Trophoblast cell (in vitro differentiated cells and primary cell): Measurements from ENCODE around the gene TXNL4A.

ENCODE experiments used
- DNase-seq, 2 donors: peaks; one replicate each; pipeline ENCODE4 v3.0.0-alpha.2; 2016
- H2AFZ ChIP-seq: 2 replicates; pipeline ENCODE4 v1.6.1; 2013; ENCODE audit warnings: low read length, moderate library complexity, mild to moderate bottlenecking; ENCODE audit not compliant: insufficient read depth, poor library complexity
- H2AK5ac ChIP-seq: 2 replicates; pipeline ENCODE4 v1.6.1; 2013; ENCODE audit warnings: mild to moderate bottlenecking, low read length
- H2BK120ac ChIP-seq: 2 replicates; pipeline ENCODE4 v1.6.1; 2013; ENCODE audit warnings: low read length, mild to moderate bottlenecking, moderate library complexity; ENCODE audit not compliant: insufficient read depth, poor library complexity
- H2BK12ac ChIP-seq: 2 replicates; pipeline ENCODE4 v1.6.1; 2013; ENCODE audit warnings: mild to moderate bottlenecking, low read length, moderate library complexity
- H2BK5ac ChIP-seq: 2 replicates; pipeline ENCODE4 v1.6.1; 2013; ENCODE audit warnings: low read length, low read depth, moderate library complexity, mild to moderate bottlenecking; ENCODE audit not compliant: poor library complexity
- H3K14ac ChIP-seq: 2 replicates; pipeline ENCODE4 v1.6.1; 2013; ENCODE audit warnings: mild to moderate bottlenecking, low read length
- H3K18ac ChIP-seq: 2 replicates; pipeline ENCODE4 v1.6.1; 2013; ENCODE audit warnings: mild to moderate bottlenecking, low read length
- H3K23ac ChIP-seq: 2 replicates; pipeline ENCODE4 v1.6.1; 2013; ENCODE audit warnings: low read length
- H3K27ac ChIP-seq: 2 replicates; pipeline ENCODE4 v1.5.1; 2013; ENCODE audit warnings: low read depth, mild to moderate bottlenecking, inconsistent platforms, low read length, moderate library complexity
- H3K27me3 ChIP-seq: 2 replicates; pipeline ENCODE4 v1.6.1; 2013; ENCODE audit warnings: inconsistent platforms, mild to moderate bottlenecking, low read length, moderate library complexity; ENCODE audit not compliant: insufficient read depth
- H3K36me3 ChIP-seq, 2 experiments: 1 replicate in 1 of 2; 2 replicates in 1 of 2; pipeline ENCODE4 v1.6.1; 2013; ENCODE audit warnings: low read length in 2 of 2, mild to moderate bottlenecking in 2 of 2, moderate library complexity in 1 of 2; ENCODE audit not compliant: insufficient read depth in 2 of 2, control insufficient read depth in 1 of 2
- H3K4ac ChIP-seq: 2 replicates; pipeline ENCODE4 v1.6.1; 2013; ENCODE audit warnings: low read depth, mild to moderate bottlenecking, low read length, moderate library complexity
- H3K4me1 ChIP-seq, 2 experiments: 1 replicate in 1 of 2; 2 replicates in 1 of 2; pipeline ENCODE4 v1.6.1; 2013; ENCODE audit warnings: low read length in 2 of 2, mild to moderate bottlenecking in 2 of 2, moderate library complexity in 1 of 2; ENCODE audit not compliant: insufficient read depth in 2 of 2, control insufficient read depth in 1 of 2
- H3K4me2 ChIP-seq: 2 replicates; pipeline ENCODE4 v1.6.1; 2013; ENCODE audit warnings: inconsistent platforms, mild to moderate bottlenecking, low read length, moderate library complexity
- H3K4me3 ChIP-seq: 2 replicates; pipeline ENCODE4 v1.5.1; 2013; ENCODE audit warnings: mild to moderate bottlenecking, low read depth, low read length, inconsistent platforms
- H3K79me1 ChIP-seq: one replicate; pipeline ENCODE4 v1.6.1; 2013; ENCODE audit warnings: low read length
- H3K79me2 ChIP-seq: 2 replicates; pipeline ENCODE4 v1.6.1; 2013; ENCODE audit warnings: low read length, mild to moderate bottlenecking; ENCODE audit not compliant: control insufficient read depth, insufficient read depth, poor library complexity
- H3K9ac ChIP-seq: 2 replicates; pipeline ENCODE4 v1.6.1; 2013; ENCODE audit warnings: mild to moderate bottlenecking, low read length
- H3K9me3 ChIP-seq: 2 replicates; pipeline ENCODE4 v1.6.1; 2013; ENCODE audit warnings: low read depth, mild to moderate bottlenecking, control low read depth, inconsistent platforms, low read length; ENCODE audit not compliant: insufficient read depth
- H4K12ac ChIP-seq: 2 replicates; pipeline ENCODE4 v1.6.1; 2013; ENCODE audit warnings: low read depth, mild to moderate bottlenecking, low read length, moderate library complexity
- H4K8ac ChIP-seq: 2 replicates; pipeline ENCODE4 v1.6.1; 2013; ENCODE audit warnings: low read depth, mild to moderate bottlenecking, low read length, moderate library complexity
- H4K91ac ChIP-seq: one replicate; pipeline ENCODE4 v1.6.1; 2013; ENCODE audit warnings: low read depth, mild to moderate bottlenecking, low read length, moderate library complexity
- WGBS: extraction: QIAGEN DNeasy Blood & Tissue Kit; methylation state at CpG from one replicate; pipeline ENCODE4 v1.1.7; 2013; ENCODE audit warnings: missing lambda C conversion rate; ENCODE audit not compliant: insufficient read length, insufficient coverage; ENCODE audit errors: extremely low coverage; 5-methylcytosine and 5-hydroxymethylcytosine counted together

Gene TXNL4A

DNA sequence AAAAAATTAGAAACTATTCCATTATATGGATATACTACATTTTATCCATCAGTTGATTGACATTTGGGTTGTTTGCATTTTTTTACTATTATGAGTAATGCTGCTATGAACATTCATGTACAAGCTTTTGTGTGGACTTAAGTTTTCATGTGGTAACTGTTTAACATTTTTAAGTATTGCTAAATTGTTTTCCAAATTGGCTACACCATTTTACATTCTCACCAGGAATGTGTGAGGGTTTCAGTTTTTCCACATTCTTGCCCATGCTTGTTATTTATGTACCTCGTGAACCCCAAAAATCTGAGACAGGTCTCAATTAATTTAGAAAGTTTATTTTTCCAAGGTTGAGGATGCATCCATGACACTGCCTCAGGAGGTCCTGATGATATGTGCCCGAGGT is 3.1 kb upstream of the TXNL4A start:
- no peak overlapping the region for H3K4me2 ChIP-seq
- H3K36me3 ChIP-seq, result peaks cover 0 to under 1% of the 10 kb centered on the region in 2 experiments
- H4K12ac ChIP-seq, result no peak overlapping the region
- no peak overlapping the region for H4K91ac ChIP-seq
- no peak overlapping the region for H4K8ac ChIP-seq
- peaks cover 3 to 5% of the 10 kb centered on the region in 2 experiments for H3K4me1 ChIP-seq
- H3K4ac ChIP-seq, result no peak overlapping the region
- no peak overlapping the region for H3K18ac ChIP-seq
- H3K79me2 ChIP-seq, result peaks cover 11% of the 10 kb centered on the region
- no peak overlapping the region for H2AK5ac ChIP-seq
- DNase-seq, result peak in 1 of 2 donors; percentile 44
- no peak overlapping the region for H3K14ac ChIP-seq
- no peak overlapping the region for H2AFZ ChIP-seq
- no peak overlapping the region for H2BK120ac ChIP-seq
- peaks cover 12% of the 10 kb centered on the region for H3K79me1 ChIP-seq
- no peak overlapping the region for H3K23ac ChIP-seq
- H3K27ac ChIP-seq, result no peak overlapping the region
- H2BK12ac ChIP-seq, result no peak overlapping the region
- peaks cover 1% of the 10 kb centered on the region for H3K9me3 ChIP-seq
- no peak overlapping the region for H3K9ac ChIP-seq
- no CpG with 5 or more reads among the region's 2 CpGs for WGBS
- no peak overlapping the region for H2BK5ac ChIP-seq
- H3K4me3 ChIP-seq, result no peak overlapping the region
- H3K27me3 ChIP-seq, result no peaks in the 10 kb centered on the region

DNA sequence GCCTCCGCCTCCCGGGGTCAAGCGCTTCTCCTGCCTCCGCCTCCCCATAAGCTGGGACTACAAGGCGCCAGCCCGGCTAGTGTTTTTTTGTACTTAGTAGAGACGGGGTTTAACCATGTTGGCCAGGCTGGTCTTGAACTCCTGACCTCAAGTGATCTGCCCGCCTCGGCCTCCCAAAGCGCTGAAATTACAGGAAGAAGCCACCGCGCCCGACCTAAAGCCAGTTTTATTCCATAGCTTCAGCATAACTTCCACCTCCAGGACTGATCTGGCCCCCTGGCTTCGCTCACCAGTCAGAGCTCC is 783 bp upstream of the TXNL4A start:
- Histone ChIP-seq H3K4ac (peak overlapping the region; percentile 25), H3K23ac (no peak overlapping the region), H2AK5ac (peak overlapping the region; percentile 81), H3K14ac (peak overlapping the region; percentile 60), H4K8ac (peak overlapping the region; percentile 100), H3K36me3 (peaks cover 4 to 12% of the 10 kb centered on the region in 2 experiments), H2BK5ac (no peak overlapping the region), H3K9me3 (peaks cover 1% of the 10 kb centered on the region), H3K18ac (peak overlapping the region; percentile 47), H3K79me2 (peaks cover 15% of the 10 kb centered on the region), H3K4me3 (peak overlapping the region; percentile 56), H2BK12ac (no peak overlapping the region), H4K91ac (no peak overlapping the region), H4K12ac (no peak overlapping the region), H3K4me2 (peak overlapping the region; percentile 85), H3K27me3 (no peaks in the 10 kb centered on the region), H2AFZ (peak overlapping the region; percentile 45), H2BK120ac (no peak overlapping the region), H3K9ac (no peak overlapping the region), H3K27ac (no peak overlapping the region), H3K79me1 (peaks cover 12% of the 10 kb centered on the region), H3K4me1 (peaks cover 3 to 5% of the 10 kb centered on the region in 2 experiments)
- no peak for DNase-seq
- WGBS, result no CpG with 5 or more reads among the region's 14 CpGs

DNA sequence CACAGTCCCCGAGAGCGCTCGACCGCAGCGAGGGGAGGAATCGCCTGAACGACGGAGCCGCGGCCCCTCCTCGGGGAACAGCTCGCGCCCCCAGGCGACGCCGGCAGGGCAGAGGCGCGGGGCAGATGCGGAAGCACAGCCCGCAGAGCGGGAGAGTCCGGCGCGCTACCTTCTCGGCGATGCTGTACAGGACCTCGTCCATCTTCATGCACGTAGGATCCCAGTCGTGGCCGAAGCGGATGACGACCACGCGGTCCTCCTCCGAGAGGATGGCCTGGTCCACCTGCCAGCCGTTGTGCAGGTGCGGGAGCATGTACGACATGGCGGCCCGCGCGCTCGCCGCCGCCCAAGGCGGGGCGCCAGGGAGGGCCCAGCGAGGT is 302 bp downstream of the TXNL4A start:
- H3K4ac ChIP-seq, result peak overlapping the region; percentile 94
- H2BK120ac ChIP-seq, result peak overlapping the region; percentile 59
- peak overlapping the region; percentile 89 for H3K9ac ChIP-seq
- H4K12ac ChIP-seq, result peak overlapping the region; percentile 60
- H3K18ac ChIP-seq, result peak overlapping the region; percentile 95
- H2AK5ac ChIP-seq, result peak overlapping the region; percentile 89
- H3K4me2 ChIP-seq, result peak overlapping the region; percentile 85
- H3K4me1 ChIP-seq, result peaks cover 3 to 5% of the 10 kb centered on the region in 2 experiments
- H4K91ac ChIP-seq, result peak overlapping the region; percentile 88
- peaks cover 20% of the 10 kb centered on the region for H3K79me2 ChIP-seq
- no peak overlapping the region for H3K27ac ChIP-seq
- peaks cover 1% of the 10 kb centered on the region for H3K9me3 ChIP-seq
- no peak overlapping the region for H2BK12ac ChIP-seq
- peaks cover 12% of the 10 kb centered on the region for H3K79me1 ChIP-seq
- H3K27me3 ChIP-seq, result no peaks in the 10 kb centered on the region
- no CpG with 5 or more reads among the region's 48 CpGs for WGBS
- H3K14ac ChIP-seq, result peak overlapping the region; percentile 88
- H3K36me3 ChIP-seq, result peaks cover 7 to 18% of the 10 kb centered on the region in 2 experiments
- H2BK5ac ChIP-seq, result no peak overlapping the region
- peak; percentile 54 to 77 for DNase-seq
- peak overlapping the region; percentile 96 for H3K4me3 ChIP-seq
- H2AFZ ChIP-seq, result peak overlapping the region; percentile 92
- peak overlapping the region; percentile 95 for H4K8ac ChIP-seq
- H3K23ac ChIP-seq, result no peak overlapping the region

DNA sequence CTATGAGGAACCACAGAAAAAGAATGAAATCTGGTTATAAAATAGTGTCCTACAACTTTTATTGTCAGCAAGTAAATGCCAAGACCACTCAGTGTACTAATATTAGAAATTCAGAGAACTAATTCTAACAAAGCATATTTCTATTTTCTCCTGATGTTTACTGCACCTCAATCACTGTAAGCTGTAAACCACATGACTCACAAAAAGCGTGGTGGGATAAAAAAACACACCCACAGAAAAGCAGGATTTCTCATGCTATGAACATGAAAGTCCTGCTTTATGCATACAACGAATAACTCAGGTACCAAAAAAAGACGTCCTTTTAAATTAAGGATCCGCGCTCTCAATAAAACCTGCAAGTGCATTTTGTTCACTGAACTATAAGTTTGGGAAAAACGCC is 797 bp downstream of the TXNL4A start:
- H3K36me3 ChIP-seq, result peaks cover 10 to 21% of the 10 kb centered on the region in 2 experiments

More for the DNA sequence above, 797 bp downstream of the TXNL4A start:
- Histone ChIP-seq H3K9me3 (peaks cover 1% of the 10 kb centered on the region), H4K8ac (no peak overlapping the region), H3K79me1 (peaks cover 12% of the 10 kb centered on the region), H3K9ac (no peak overlapping the region), H2AK5ac (no peak overlapping the region), H3K4ac (peak overlapping the region; percentile 71), H3K4me1 (peaks cover 3 to 5% of the 10 kb centered on the region in 2 experiments), H4K12ac (no peak overlapping the region), H3K79me2 (peaks cover 20% of the 10 kb centered on the region), H3K23ac (no peak overlapping the region), H3K18ac (no peak overlapping the region), H2BK5ac (no peak overlapping the region), H2AFZ (no peak overlapping the region), H4K91ac (no peak overlapping the region), H2BK120ac (no peak overlapping the region), H3K14ac (no peak overlapping the region), H3K27ac (no peak overlapping the region), H3K4me2 (peak overlapping the region; percentile 85), H2BK12ac (no peak overlapping the region), H3K4me3 (no peak overlapping the region), H3K27me3 (no peaks in the 10 kb centered on the region)
- WGBS, result no CpG with 5 or more reads among the region's 6 CpGs
- peak in 1 of 2 donors; percentile 18 for DNase-seq
